Endothelial cell of umbilical vein (primary cell): ENCODE results near the gene NUDT9. TPM values are rescaled to one million over a fixed set of nuclear protein-coding genes. Genes with fewer than 3 reads are reported as not detected.

Source experiments
- BruUV-seq: library from RNA; stranded (reverse); fragments of 400-500 nt; replicated peaks from 2 replicates; lab custom pipeline; 2021; lab: Mats Ljungman, UMichigan
- CTCF ChIA-PET: fragments of 300-600, 350-600 bp; sonication (Branson Sonifier 250); formaldehyde crosslinking; loops from one replicate; lab custom pipeline; 2021; ENCODE audit warnings: antibody characterized with exemption, inconsistent platforms; lab: Charles Lee
- POLR2A ChIA-PET: fragments of 300-600, 350-600 bp; sonication (Branson Sonifier 250); formaldehyde crosslinking; loops from one replicate; lab custom pipeline; 2021; ENCODE audit warnings: antibody characterized with exemption, inconsistent platforms; lab: Charles Lee
- DNase-seq: peaks from one replicate; pipeline ENCODE4 v3.0.0-alpha.2; 2011; ENCODE audit warnings: low read depth, low spot score
- FAIRE-seq: peaks from 2 replicates; lab custom pipeline; 2011; peaks lifted over from hg19 to GRCh38; lab: Jason Lieb, UNC
- H2AFZ ChIP-seq: 2 replicates; pipeline ENCODE4 v1.6.0; 2012; ENCODE audit warnings: low read depth, low read length, control low read depth, inconsistent platforms
- H3K27ac ChIP-seq: 2 replicates; pipeline ENCODE4 v1.5.1; 2011; ENCODE audit warnings: low read depth, mild to moderate bottlenecking, control low read depth, low read length, moderate library complexity; ENCODE audit not compliant: insufficient read depth
- H3K27me3 ChIP-seq, 2 experiments: 2 replicates each; pipeline versions ENCODE4 v1.6.0 to v1.6.1; 2011; ENCODE audit warnings: low read length in 2 of 2, mixed read lengths in 1 of 2; ENCODE audit not compliant: control insufficient read depth in 2 of 2, insufficient read depth in 2 of 2
- H3K36me3 ChIP-seq, 2 experiments: 2 replicates in 1 of 2; 3 replicates in 1 of 2; pipeline ENCODE4 v1.5.1; 2011; ENCODE audit warnings: low read length in 2 of 2, mild to moderate bottlenecking in 1 of 2, moderate library complexity in 1 of 2; ENCODE audit not compliant: control insufficient read depth in 2 of 2, insufficient read depth in 2 of 2; ENCODE audit errors: extremely low read depth in 1 of 2
- H3K4me1 ChIP-seq: 3 replicates; pipeline ENCODE4 v1.5.1; 2011; ENCODE audit warnings: mild to moderate bottlenecking, low read length; ENCODE audit not compliant: control insufficient read depth, insufficient read depth; ENCODE audit errors: extremely low read depth
- H3K4me2 ChIP-seq: 2 replicates; pipeline ENCODE4 v1.6.1; 2011; ENCODE audit warnings: low read length, control low read depth, mixed read lengths; ENCODE audit not compliant: insufficient read depth
- H3K4me3 ChIP-seq, 3 experiments: fragments of 200-600 bp in 1 of 3; sonication (generic), shearing (Covaris generic) in 1 of 3; replicated peaks in 1 of 3; 2 replicates each; pipeline ENCODE4 v1.5.1; 2011 to 2016; ENCODE audit warnings: control low read depth in 3 of 3, low read length in 3 of 3, mild to moderate bottlenecking in 2 of 3, inconsistent platforms in 1 of 3, low read depth in 1 of 3, moderate library complexity in 1 of 3; ENCODE audit not compliant: insufficient read depth in 1 of 3
- H3K79me2 ChIP-seq: 2 replicates; pipeline ENCODE4 v1.6.0; 2012; ENCODE audit warnings: low read length, inconsistent platforms; ENCODE audit not compliant: control insufficient read depth, insufficient read depth
- H3K9ac ChIP-seq: replicated peaks from 2 replicates; pipeline ENCODE3; 2011; ENCODE audit warnings: low read length, control low read depth; ENCODE audit not compliant: insufficient read depth; ENCODE audit errors: extremely low read depth
- H3K9me1 ChIP-seq: replicated peaks from 3 replicates; pipeline ENCODE4 v1.6.0; 2011; ENCODE audit warnings: mild to moderate bottlenecking, low read length; ENCODE audit not compliant: control insufficient read depth, insufficient read depth; ENCODE audit errors: extremely low read depth
- H3K9me3 ChIP-seq: replicated peaks from 2 replicates; pipeline ENCODE4 v1.5.1; 2012; ENCODE audit warnings: low read length, inconsistent platforms; ENCODE audit not compliant: control insufficient read depth, insufficient read depth
- H4K20me1 ChIP-seq: replicated peaks from 2 replicates; pipeline ENCODE3; 2011; ENCODE audit warnings: mild to moderate bottlenecking, low read length; ENCODE audit not compliant: control insufficient read depth, insufficient read depth; ENCODE audit errors: extremely low read depth
- EZH2 ChIP-seq: IDR thresholded peaks from 2 replicates; pipeline ENCODE4 v1.6.1; 2012; ENCODE audit warnings: borderline replicate concordance, low read depth, mild to moderate bottlenecking, moderate library complexity, low read length, inconsistent platforms; ENCODE audit not compliant: severe bottlenecking
- FOS ChIP-seq: IDR thresholded peaks from 2 replicates; pipeline ENCODE4 v1.6.1; 2011; ENCODE audit warnings: mild to moderate bottlenecking, low read length, moderate library complexity, borderline replicate concordance; ENCODE audit not compliant: insufficient read depth
- GATA2 ChIP-seq: IDR thresholded peaks from 2 replicates; pipeline ENCODE4 v1.7.0; 2011; ENCODE audit warnings: low read depth, mild to moderate bottlenecking, moderate library complexity, mixed read lengths, low read length; ENCODE audit not compliant: insufficient read length, insufficient read depth
- JUN ChIP-seq: IDR thresholded peaks from 2 replicates; pipeline ENCODE4 v1.6.1; 2011; ENCODE audit warnings: borderline replicate concordance, low read depth; ENCODE audit not compliant: insufficient read length, insufficient read depth
- MYC ChIP-seq: IDR thresholded peaks from one replicate; pipeline ENCODE4 v1.6.1; 2011; ENCODE audit warnings: mild to moderate bottlenecking, low read depth, low read length
- POLR2A ChIP-seq: IDR thresholded peaks from 2 replicates; pipeline ENCODE4 v1.6.1; 2012; ENCODE audit warnings: low read depth, mild to moderate bottlenecking, control low read depth, low read length
- POLR2AphosphoS5 ChIP-seq: IDR thresholded peaks from 2 replicates; pipeline ENCODE4 v1.6.1; 2012; ENCODE audit warnings: low read depth, mild to moderate bottlenecking, control low read depth, low read length, moderate library complexity; ENCODE audit not compliant: insufficient read depth
- dilution Hi-C: fragments of 300-500 bp; cut with MboI; formaldehyde crosslinking; loops from one replicate; pipeline ENCODE4 v1.15.0; 2019; ENCODE audit warnings: low sequenced_read_pairs; ENCODE audit not compliant: extremely low pct_ligation_motif_present
- intact Hi-C: fragments of 100-400 bp; cut with micrococcal nuclease; formaldehyde crosslinking; loops from one replicate; pipeline ENCODE4 v1.10.0; 2022
- polyA plus RNA-seq, 4 experiments: library from polyadenylated mRNA; depleted of rRNA in 3 of 4; stranded (reverse) in 3 of 4; unstranded in 1 of 4; fragments of >200 nt; gene quantifications; 2 replicates each; pipeline versions ENCODE4 v1.2.1 to v1.2.3, GENCODE V29; 2011 to 2012; ENCODE audit warnings: missing spikeins in 1 of 4
- total RNA-seq: library from RNA; stranded (reverse); gene quantifications from 2 replicates; pipeline ENCODE4 v1.2.3, GENCODE V29; 2021
- TF ChIP-seq, protein P1 (sequence below), 2 donors: IDR thresholded peaks; 1 replicate in 1 of 2; 2 replicates in 1 of 2; pipeline ENCODE4 v1.5.1; 2011; ENCODE audit warnings: low read length in 2 of 2, mild to moderate bottlenecking in 2 of 2, moderate library complexity in 2 of 2, control low read depth in 1 of 2, inconsistent platforms in 1 of 2, low read depth in 1 of 2; ENCODE audit not compliant: insufficient read depth in 1 of 2; ENCODE audit errors: extremely low read depth in 1 of 2
- TF ChIP-seq, protein P2 (sequence below): IDR thresholded peaks from 2 replicates; pipeline ENCODE4 v1.6.1; 2011; ENCODE audit not compliant: insufficient read depth, insufficient read length

NUDT9 gene
- total and polyA plus RNA-seq, 2 donors (not counting 3 experiments of a cell fraction or from before 2014, with no cell fraction given): 15.3 to 25.0 TPM

DNA sequence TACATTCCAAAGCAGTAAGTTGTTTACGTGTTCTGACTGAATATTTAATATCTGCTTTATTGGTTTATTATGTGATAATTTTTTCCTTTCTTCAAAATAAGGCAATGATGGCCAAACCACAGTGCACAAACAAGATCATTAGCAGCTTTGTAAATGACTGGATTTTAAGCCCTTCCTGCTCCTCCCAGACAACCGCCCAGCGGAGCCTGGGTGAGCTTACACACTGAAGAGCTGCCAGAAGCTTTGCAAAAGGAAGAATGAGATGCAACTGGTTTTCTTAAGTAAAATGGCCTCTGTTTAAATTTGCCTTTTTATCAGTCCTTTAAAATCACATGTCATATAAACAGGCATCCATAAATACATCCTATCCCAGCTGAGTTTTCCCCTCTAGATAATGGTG lies 54.6 kb downstream of the NUDT9 start:
- dilution Hi-C loops (no loop called here), intact Hi-C loops (no loop called here)
- Histone ChIP-seq H2AFZ (no peak overlapping the region), H3K9ac (no peak overlapping the region), H3K4me1 (no peaks in the 10 kb centered on the region), H3K9me1 (no peaks in the 10 kb centered on the region), H3K27ac (no peak overlapping the region), H3K36me3 (no peaks in the 10 kb centered on the region), H3K9me3 (no peaks in the 10 kb centered on the region), H3K79me2 (no peaks in the 10 kb centered on the region), H3K4me2 (no peak overlapping the region), H4K20me1 (no peaks in the 10 kb centered on the region), H3K4me3 (no peak overlapping the region), H3K27me3 (no peaks in the 10 kb centered on the region)
- TF ChIP-seq, protein P1, sequence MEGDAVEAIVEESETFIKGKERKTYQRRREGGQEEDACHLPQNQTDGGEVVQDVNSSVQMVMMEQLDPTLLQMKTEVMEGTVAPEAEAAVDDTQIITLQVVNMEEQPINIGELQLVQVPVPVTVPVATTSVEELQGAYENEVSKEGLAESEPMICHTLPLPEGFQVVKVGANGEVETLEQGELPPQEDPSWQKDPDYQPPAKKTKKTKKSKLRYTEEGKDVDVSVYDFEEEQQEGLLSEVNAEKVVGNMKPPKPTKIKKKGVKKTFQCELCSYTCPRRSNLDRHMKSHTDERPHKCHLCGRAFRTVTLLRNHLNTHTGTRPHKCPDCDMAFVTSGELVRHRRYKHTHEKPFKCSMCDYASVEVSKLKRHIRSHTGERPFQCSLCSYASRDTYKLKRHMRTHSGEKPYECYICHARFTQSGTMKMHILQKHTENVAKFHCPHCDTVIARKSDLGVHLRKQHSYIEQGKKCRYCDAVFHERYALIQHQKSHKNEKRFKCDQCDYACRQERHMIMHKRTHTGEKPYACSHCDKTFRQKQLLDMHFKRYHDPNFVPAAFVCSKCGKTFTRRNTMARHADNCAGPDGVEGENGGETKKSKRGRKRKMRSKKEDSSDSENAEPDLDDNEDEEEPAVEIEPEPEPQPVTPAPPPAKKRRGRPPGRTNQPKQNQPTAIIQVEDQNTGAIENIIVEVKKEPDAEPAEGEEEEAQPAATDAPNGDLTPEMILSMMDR (IDR thresholded peaks at IDR 0.05; ENCODE audit: extremely low read depth in 1 of 2, insufficient read depth in 1 of 2, low read depth in 1 of 2, low read length in 2 of 2): no peak
- TF ChIP-seq GATA2 (no peak), FOS (no peak), POLR2AphosphoS5 (no peak), MYC (no peak), JUN (no peak), POLR2A (no peak), EZH2 (no peak)
- TF ChIP-seq, protein P2, sequence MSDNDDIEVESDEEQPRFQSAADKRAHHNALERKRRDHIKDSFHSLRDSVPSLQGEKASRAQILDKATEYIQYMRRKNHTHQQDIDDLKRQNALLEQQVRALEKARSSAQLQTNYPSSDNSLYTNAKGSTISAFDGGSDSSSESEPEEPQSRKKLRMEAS: no peak
- no TSS peak for BruUV-seq
- FAIRE-seq (no peak), DNase-seq (no peak)
- ChIA-PET POLR2A (interaction anchor here (0.7 kb wide), 1 partner anchor 883 kb away, joined by 3 read pairs; the partner anchor contains the start of gene PTPN13), CTCF (interaction anchor here (0.5 to 1.0 kb wide), 2 partner anchors 67 to 637 kb away, joined by 3 read pairs; no protein-coding TSS in a partner anchor)
